Epidermal melanocyte (primary cell): ENCODE results near the gene CHIA.
"Not testable (repeated sequence)": the region's sequence is repeated elsewhere in the genome, so short reads cannot be mapped to it uniquely, and the experiment has no call there.

ENCODE experiments used
- DNase-seq: peaks from one replicate; pipeline ENCODE4 v3.0.0; 2011; ENCODE audit warnings: low spot score; ENCODE audit not compliant: insufficient read length

Gene CHIA

DNA sequence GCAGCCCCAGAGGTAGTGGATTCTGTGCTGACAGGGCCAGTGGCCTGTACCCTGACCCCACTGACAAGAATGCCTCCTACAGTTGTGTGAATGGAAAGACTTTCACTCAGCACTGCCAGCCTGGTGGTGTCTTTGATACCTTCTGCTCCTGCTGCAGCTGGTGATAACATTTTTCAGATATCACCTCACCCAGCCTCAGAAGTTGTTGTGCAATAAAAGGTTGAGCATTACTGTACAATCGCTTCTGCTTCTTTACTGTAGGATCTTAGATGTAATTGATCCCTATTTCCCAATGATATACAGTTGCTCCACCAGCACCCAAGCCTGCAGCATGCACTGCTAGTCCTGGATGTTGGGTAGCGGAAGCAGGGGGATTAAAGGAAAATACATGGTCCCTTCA, 4.8 kb upstream of the CHIA start:
- DNase-seq = no peak

GRCh38 chr1:111286912-111287311, 3.7 kb upstream of the CHIA start:
- DNase-seq = no peak

DNA sequence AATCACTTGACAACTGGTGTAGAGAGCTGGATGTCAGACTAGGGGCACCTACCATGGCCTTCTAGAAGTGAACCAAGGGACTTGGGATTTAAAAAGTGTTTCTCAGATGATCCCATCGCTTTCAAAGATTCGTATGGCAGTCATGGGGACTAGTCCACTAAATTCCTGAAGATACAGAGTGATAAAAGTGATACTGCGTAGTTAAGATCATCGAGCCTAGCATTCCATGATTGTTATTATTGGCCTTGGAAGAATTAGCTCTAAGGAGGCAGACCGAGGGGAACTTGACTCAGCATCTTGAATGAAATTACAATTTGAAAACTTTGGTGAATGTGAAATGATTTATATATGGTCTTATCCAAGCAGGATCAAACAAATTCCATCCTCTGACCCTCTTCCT, 1.3 kb upstream of the CHIA start:
- no peak for DNase-seq

DNA sequence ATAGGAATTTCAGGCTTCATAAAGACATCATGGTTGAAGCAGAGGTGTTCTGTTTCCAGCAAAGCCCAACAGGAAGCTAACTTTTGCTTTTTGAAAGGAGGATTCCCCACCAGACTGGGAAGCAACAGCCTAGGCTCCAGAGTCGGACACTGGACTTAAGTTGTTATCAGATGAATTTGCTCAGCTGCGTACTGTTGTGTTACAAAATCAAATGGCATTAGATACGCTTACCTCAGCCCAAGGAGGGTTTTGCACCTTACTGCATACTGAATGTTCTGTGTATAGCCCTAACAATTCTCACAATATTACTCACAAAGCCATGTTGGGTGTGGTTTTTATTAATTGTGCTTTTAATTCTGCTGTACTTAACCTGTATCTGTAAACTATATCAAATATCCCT, 547 bp upstream of the CHIA start:
- no peak for DNase-seq

GRCh38 chr1:111294390-111294789, 3.7 kb downstream of the CHIA start:
- no peak for DNase-seq

DNA sequence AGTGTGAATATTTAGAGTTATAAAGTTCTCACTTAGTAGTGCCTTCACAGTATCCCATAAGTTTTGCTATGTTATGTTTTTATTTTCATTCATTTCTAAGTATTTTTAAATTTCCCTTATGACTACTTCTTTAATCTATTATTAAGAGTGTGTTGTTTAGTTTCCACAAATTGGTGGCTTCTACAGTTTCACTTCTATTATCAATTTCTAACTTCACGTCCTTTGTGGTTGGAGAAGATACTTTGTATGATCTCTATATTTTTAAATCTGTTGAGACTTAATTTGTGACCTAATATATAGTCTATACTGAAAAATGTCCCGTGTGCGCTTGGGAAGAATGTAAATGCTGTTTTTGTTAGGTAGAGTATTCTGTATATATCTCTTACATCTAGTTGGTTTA, 11.7 kb downstream of the CHIA start:
- no peak for DNase-seq

GRCh38 chr1:111309690-111310089, 19.0 kb downstream of the CHIA start:
- DNase-seq = no peak

DNA sequence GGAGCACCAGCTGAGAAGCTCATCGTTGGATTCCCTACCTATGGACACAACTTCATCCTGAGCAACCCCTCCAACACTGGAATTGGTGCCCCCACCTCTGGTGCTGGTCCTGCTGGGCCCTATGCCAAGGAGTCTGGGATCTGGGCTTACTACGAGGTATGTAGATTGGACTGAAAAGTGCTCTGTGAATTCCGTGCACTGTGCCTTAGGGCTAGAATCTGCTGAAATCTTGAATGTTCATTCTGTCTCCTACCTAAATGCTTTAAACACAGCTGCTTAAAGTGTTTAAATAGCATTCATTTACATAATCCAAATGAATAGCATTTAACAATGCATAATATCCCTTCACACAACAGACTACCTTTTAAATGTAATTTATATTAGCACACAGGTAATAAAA, 27.9 kb downstream of the CHIA start:
- DNase-seq = no peak

GRCh38 chr1:111320066-111320879, 29.6 kb downstream of the CHIA start:
- no peak for DNase-seq

DNA sequence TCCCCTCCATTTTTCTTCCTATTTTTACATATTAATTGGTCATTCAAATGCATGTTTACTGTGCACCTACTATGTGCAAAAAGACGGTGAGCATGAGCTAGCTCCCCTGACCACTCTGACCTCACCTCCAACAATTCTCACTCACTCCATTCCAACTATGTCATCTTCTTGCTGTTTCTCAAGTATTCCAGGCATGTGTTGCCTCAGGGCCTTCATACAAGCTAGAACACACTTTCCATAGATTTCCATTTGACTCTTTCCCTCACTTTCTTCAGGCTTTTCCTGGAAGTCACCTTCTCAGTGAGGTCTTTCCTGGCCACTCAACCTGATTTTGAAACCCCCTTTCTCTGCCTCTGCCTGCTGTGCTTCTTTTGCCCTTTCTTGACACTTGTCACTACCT, 32.6 kb downstream of the CHIA start:
- DNase-seq = no peak

DNA sequence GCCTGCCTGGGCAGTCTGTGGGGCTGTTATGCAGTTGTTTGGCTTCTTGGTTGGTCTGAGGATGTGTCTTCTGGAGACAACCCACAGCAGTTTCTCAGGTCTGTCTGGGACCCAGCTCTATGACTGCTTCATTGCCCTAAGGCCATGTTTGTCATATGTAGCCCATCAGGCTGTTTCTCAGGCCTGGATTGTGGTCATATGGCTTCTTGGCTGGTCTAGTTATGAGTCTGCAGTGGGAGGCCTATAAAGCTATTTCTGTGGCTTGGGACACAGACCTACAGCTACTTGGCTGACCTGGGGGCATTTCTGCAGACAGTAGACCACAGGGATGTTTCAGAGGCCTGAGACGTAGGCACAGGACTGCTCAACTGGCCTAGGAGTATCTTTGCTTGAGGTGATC, 41.5 kb downstream of the CHIA start:
- no peak for DNase-seq

DNA sequence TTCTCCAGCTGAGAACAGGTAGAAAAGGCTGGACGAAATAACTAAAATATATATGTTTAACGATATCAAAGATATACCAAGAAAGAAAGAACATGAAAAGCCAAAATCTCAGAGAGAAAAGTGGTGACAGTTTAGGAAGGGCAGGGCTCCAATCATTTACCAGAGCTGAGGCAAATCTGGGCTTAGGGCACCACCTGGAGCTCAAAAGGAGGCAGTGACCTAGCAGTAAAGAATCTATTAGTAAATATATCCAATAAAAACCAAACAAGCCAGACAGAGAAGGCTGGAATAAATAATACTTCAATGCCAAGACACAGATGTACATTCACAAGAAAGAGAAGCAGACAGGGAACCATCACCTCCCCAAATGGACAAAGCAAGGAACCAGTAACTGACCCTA, 43.5 kb downstream of the CHIA start:
- DNase-seq = no peak

GRCh38 chr1:111335214-111335877, 44.7 kb downstream of the CHIA start:
- not testable (repeated sequence) for DNase-seq

GRCh38 chr1:111338849-111339248, 48.2 kb downstream of the CHIA start:
- DNase-seq = not testable (repeated sequence)

DNA sequence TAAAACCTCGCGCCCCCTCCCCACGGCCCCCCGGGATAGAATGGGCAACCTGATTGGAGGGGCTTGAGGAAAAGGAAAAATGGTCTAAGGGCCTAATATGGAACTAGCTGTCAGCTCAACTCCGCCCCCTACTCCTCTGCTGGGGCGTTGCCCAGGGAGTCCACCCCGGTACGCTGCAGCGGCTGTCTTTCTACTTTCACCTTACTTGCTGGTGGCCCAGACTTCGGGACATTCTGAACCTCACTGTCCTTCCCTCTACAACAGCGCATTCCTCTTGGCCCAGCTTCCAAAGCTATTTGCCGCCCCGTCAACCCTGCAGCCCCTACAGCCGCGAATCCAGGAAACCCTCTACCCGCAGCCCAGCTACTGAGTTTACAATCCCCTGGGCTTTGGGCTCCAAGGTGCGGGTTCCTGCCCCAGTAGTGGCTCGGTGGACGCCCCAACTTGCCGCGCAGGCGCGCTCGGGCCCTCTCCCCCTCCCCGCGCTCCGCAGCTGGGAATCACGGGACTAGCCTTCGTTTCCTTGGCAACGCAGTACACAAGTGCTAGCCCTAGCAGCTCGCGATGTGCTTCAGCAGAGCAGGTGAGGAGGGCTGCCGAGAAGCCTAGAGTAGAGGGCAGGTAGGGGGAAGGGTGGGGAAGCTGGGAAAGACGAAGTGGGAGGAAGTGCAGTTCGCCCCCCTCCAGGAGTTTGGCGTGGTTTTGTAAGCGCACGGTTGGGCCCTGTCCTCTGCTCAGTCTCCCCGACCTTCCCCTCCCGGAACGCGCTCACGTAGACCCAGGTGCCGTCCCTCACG, 55.6 kb downstream of the CHIA start:
- peak; percentile 85 for DNase-seq

DNA sequence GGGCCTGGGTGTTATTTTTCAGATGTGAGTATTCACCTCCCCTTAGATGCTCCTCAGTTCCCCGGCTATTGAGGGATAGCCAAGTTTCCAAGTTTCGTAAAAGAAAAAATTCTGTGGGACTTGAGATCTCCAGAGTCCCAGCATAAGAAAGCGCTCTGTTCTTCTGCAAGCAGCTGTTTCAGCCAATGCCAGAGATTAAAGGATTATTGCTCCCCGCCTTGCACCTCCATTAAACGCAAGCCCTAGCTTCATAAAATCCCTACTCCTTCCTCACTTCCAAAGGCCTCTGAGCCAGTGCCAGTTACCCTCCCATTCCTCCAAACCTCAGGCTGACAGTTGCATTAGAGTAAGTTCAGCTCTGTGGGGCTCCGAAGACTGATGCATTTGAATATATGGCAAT, 56.4 kb downstream of the CHIA start:
- no peak for DNase-seq

DNA sequence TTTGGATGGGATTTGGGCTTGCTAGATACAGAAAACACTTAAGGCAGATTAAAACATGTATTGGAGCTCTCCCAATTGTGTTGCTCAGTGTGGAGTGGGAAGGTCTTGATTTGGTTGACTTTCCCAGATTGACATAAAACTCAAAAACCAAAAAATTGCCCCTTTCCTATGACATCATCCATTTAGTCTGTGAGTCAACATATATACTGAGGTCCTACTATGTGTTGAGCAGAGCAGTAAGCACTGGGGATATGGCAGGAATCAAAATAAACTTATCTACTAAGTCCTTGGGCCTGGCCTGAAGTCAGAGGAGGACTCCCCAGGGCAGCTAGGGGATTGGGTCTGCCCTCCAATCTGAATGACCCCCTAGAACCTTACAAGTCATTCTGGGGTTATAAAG, 61.0 kb downstream of the CHIA start:
- DNase-seq = no peak

GRCh38 chr1:111354584-111354983, 63.9 kb downstream of the CHIA start:
- DNase-seq = no peak

- no peak for DNase-seq
Measured at GRCh38 chr1:111358964-111359363, 68.3 kb downstream of the CHIA start.

DNA sequence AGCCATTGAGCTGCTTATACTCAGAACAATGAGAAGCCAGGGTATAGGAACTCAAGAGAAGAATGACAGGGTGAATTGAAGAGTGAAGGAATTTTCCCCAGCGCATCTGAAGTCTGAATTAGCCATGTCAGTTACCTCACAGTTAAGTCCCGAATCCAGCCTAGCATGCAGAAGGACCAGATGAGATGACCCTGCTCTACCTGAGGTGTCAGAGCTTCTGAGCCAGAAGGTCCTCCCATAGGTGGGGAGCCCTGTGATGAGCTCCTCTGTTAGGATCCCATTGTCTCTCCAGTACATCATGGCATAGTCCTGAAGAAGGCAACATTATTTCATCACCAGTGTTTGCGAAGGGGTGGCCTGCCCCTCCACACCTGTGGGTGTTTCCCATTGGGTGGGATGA, 68.7 kb downstream of the CHIA start:
- DNase-seq = no peak

DNA sequence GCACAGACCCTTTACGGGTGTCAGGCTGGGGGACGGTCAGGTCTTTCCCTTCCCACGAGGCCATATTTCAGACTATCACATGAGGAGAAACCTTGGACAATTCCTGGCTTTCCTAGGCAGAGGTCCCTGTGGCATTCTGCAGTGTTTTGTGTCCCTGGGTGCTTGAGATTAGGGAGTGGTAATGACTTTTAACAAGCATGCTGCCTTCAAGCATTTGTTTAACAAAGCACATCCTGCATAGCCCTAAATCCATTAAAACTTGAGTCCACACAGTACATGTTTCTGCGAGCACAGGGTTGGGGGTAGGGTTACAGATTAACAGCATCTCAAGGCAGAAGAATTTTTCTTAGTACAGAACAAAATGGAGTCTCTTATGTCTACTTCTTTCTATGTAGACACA, 69.6 kb downstream of the CHIA start:
- DNase-seq = not testable (repeated sequence)

GRCh38 chr1:111361761-111362160, 71.1 kb downstream of the CHIA start:
- DNase-seq = no peak
